Sigmoid colon (tissue), 7 donors: ENCODE measurements around the gene TUFM. TPM values are rescaled to one million over a fixed set of nuclear protein-coding genes. Genes with fewer than 3 reads are reported as not detected.

Experiments used
- DNase-seq: peaks from one replicate; pipeline ENCODE4 v3.0.0-alpha.2; 2019
- H3K27ac ChIP-seq, 4 donors: fragments of 200-600 bp; sonication (generic); one replicate each; pipeline ENCODE4 v1.5.1; 2016 to 2019; ENCODE audit warnings: mild to moderate bottlenecking in 1 of 4
- H3K27me3 ChIP-seq, 3 donors: fragments of 200-600 bp; sonication (generic); one replicate each; pipeline ENCODE4 v1.5.1; 2019; ENCODE audit warnings: mild to moderate bottlenecking in 1 of 3
- H3K36me3 ChIP-seq, 4 donors: fragments of 200-600 bp; sonication (generic); one replicate each; pipeline ENCODE4 v1.5.1; 2016 to 2019
- H3K4me1 ChIP-seq, 4 donors: fragments of 200-600 bp; sonication (generic); one replicate each; pipeline ENCODE4 v1.5.1; 2017 to 2019
- H3K4me3 ChIP-seq, 4 donors: fragments of 200-600 bp; sonication (generic); one replicate each; pipeline ENCODE4 v1.5.1; 2017 to 2019; ENCODE audit warnings: mild to moderate bottlenecking in 2 of 4, moderate library complexity in 1 of 4
- H3K9me3 ChIP-seq, 4 donors: fragments of 200-600 bp in 3 of 4; sonication (generic) in 3 of 4; one replicate each; pipeline versions ENCODE4 v1.5.1 to v1.6.1; 2013 to 2019
- CTCF ChIP-seq, 4 experiments: fragments of 450-650 bp in 3 of 4; fragments of 200-600 bp in 1 of 4; IDR thresholded peaks; one replicate each; pipeline ENCODE4 v1.5.1; 2016 to 2019; ENCODE audit warnings: antibody characterized with exemption in 4 of 4, mild to moderate bottlenecking in 3 of 4, moderate library complexity in 2 of 4
- EP300 ChIP-seq, 4 donors: sonication (generic); formaldehyde crosslinking; IDR thresholded peaks; one replicate each; pipeline ENCODE4 v1.6.1; 2017; ENCODE audit warnings: antibody characterized with exemption in 4 of 4
- POLR2A ChIP-seq, 2 donors: fragments of 450-650 bp; IDR thresholded peaks; one replicate each; pipeline ENCODE4 v1.6.1; 2016; ENCODE audit warnings: antibody characterized with exemption in 2 of 2, mild to moderate bottlenecking in 2 of 2, moderate library complexity in 2 of 2
- POLR2AphosphoS5 ChIP-seq, 4 donors: sonication (generic); formaldehyde crosslinking; IDR thresholded peaks; one replicate each; pipeline ENCODE4 v1.6.1; 2017; ENCODE audit warnings: antibody characterized with exemption in 4 of 4
- WGBS, 2 donors: extraction: QIAGEN DNeasy Blood & Tissue Kit; methylation state at CpG; one replicate each; pipeline ENCODE4 v1.1.7; 2013; 5-methylcytosine and 5-hydroxymethylcytosine counted together
- intact Hi-C: fragments of 100-400 bp; cut with DNase I; formaldehyde crosslinking; loops from one replicate; pipeline ENCODE4 v1.15.1; 2023
- polyA plus RNA-seq, 3 donors: library from polyadenylated mRNA; stranded (reverse); fragments of 200-250 nt; gene quantifications; one replicate each; pipeline ENCODE4 v1.2.3, GENCODE V29; 2013
- total RNA-seq, 4 donors: library from RNA; depleted of rRNA; stranded (reverse); fragments of >200 nt; gene quantifications; one replicate each; pipeline ENCODE4 v1.1.0, GENCODE V29; 2016
- donor health status: healthy with polysubstance abuse.
- donor health status: Bipolar disorder and iron deficiency.
- donor health status: healthy.

TUFM gene
- total and polyA plus RNA-seq, 7 donors, result 75.3 to 289 (median 102) TPM

GRCh38 chr16:28880955-28881354 is 34.8 kb upstream of the TUFM start:
- Histone ChIP-seq H3K4me3 (no peak overlapping the region), H3K4me1 (peaks cover 0 to 16% (median 14%) of the 10 kb centered on the region in 4 donors), H3K27me3 (peaks cover 5 to 33% (median 12%) of the 10 kb centered on the region in 3 donors), H3K9me3 (no peaks in the 10 kb centered on the region), H3K27ac (no peak overlapping the region), H3K36me3 (no peaks in the 10 kb centered on the region)
- 76 to 77% methylated on average over 4 of the region's 4 CpGs for WGBS, 2 donors
- intact Hi-C loops, result loop anchor here (2.0 to 5.0 kb wide), 2 partner anchors 41 to 64 kb away; no protein-coding TSS in a partner anchor
- DNase-seq, result no peak
- TF ChIP-seq POLR2AphosphoS5 (IDR thresholded peaks at IDR 0.05) (no peak), POLR2A (IDR thresholded peaks at IDR 0.05) (no peak), EP300 (IDR thresholded peaks at IDR 0.05) (no peak), CTCF (IDR thresholded peaks at IDR 0.05) (no peak)

- Histone ChIP-seq H3K9me3 (no peaks in the 10 kb centered on the region), H3K36me3 (no peaks in the 10 kb centered on the region), H3K27ac (no peak overlapping the region), H3K27me3 (peaks cover 5 to 33% (median 12%) of the 10 kb centered on the region in 3 donors), H3K4me1 (peaks cover 0 to 16% (median 14%) of the 10 kb centered on the region in 4 donors), H3K4me3 (peak overlapping the region in 2 of 4 donors; percentile 58 to 66)
- intact Hi-C loops, result loop anchor here (2.0 to 5.0 kb wide), 2 partner anchors 42 to 64 kb away; no protein-coding TSS in a partner anchor
- no peak for DNase-seq
- WGBS, 2 donors, result 27 to 58% methylated on average over 11 of the region's 11 CpGs
- no peak for TF ChIP-seq CTCF (IDR thresholded peaks at IDR 0.05)
- TF ChIP-seq EP300 (IDR thresholded peaks at IDR 0.05), result no peak
- TF ChIP-seq POLR2AphosphoS5 (IDR thresholded peaks at IDR 0.05), result no peak
- no peak for TF ChIP-seq POLR2A (IDR thresholded peaks at IDR 0.05)
Observed at GRCh38 chr16:28880589-28880915, 34.4 kb upstream of the TUFM start.

GRCh38 chr16:28879841-28880588 is 33.9 kb upstream of the TUFM start:
- TF ChIP-seq POLR2AphosphoS5 (IDR thresholded peaks at IDR 0.05), result no peak
- TF ChIP-seq POLR2A (IDR thresholded peaks at IDR 0.05), result no peak
- no peak for TF ChIP-seq EP300 (IDR thresholded peaks at IDR 0.05)
- TF ChIP-seq CTCF (IDR thresholded peaks at IDR 0.05), result peak in 2 of 4 experiments; percentile 2 to 23
- Histone ChIP-seq H3K9me3 (no peaks in the 10 kb centered on the region), H3K4me1 (peaks cover 0 to 16% (median 14%) of the 10 kb centered on the region in 4 donors), H3K4me3 (peak overlapping the region; percentile 35 to 66 (median 62)), H3K36me3 (no peaks in the 10 kb centered on the region), H3K27ac (peak overlapping the region in 3 of 4 donors; percentile 29 to 55 (median 51)), H3K27me3 (peaks cover 5 to 33% (median 12%) of the 10 kb centered on the region in 3 donors)
- intact Hi-C loops, result loop anchor here (2.0 to 5.0 kb wide), 2 partner anchors 42 to 65 kb away; no protein-coding TSS in a partner anchor
- WGBS, 2 donors, result 1 to 4% methylated on average over 66 of the region's 66 CpGs
- DNase-seq, result peak; percentile 93

- peaks cover 0 to 3% (median 0%) of the 10 kb centered on the region in 4 donors for H3K36me3 ChIP-seq
- TF ChIP-seq CTCF (IDR thresholded peaks at IDR 0.05) (no peak), POLR2AphosphoS5 (IDR thresholded peaks at IDR 0.05) (no peak), POLR2A (IDR thresholded peaks at IDR 0.05) (no peak), EP300 (IDR thresholded peaks at IDR 0.05) (no peak)
- peaks cover 0 to 16% (median 14%) of the 10 kb centered on the region in 4 donors for H3K4me1 ChIP-seq
- WGBS, 2 donors, result 1 to 3% methylated on average over 27 of the region's 27 CpGs
- no peaks in the 10 kb centered on the region for H3K9me3 ChIP-seq
- H3K27me3 ChIP-seq, result peaks cover 5 to 33% (median 12%) of the 10 kb centered on the region in 3 donors
- peak overlapping the region; percentile 35 to 66 (median 62) for H3K4me3 ChIP-seq
- no peak for DNase-seq
- intact Hi-C loops, result no loop called here
- H3K27ac ChIP-seq, result peak overlapping the region in 3 of 4 donors; percentile 29 to 55 (median 51)
Observed at GRCh38 chr16:28879261-28879840, 33.2 kb upstream of the TUFM start.
